Fibroblast of the aortic adventitia (primary cell): ENCODE measurements around the gene HMCN2. TPM values are rescaled to one million over a fixed set of nuclear protein-coding genes. Genes with fewer than 3 reads are reported as not detected.

ENCODE experiments used
- DNase-seq: peaks from one replicate; pipeline ENCODE4 v3.0.0-alpha.2; 2010; ENCODE audit warnings: low read depth
- H3K4me3 ChIP-seq: 2 replicates; pipeline ENCODE4 v1.5.1; 2011; ENCODE audit warnings: low read depth, mild to moderate bottlenecking, control low read depth, low read length, moderate library complexity
- CTCF ChIP-seq: IDR thresholded peaks from 2 replicates; pipeline ENCODE4 v1.5.1; 2011; ENCODE audit warnings: mild to moderate bottlenecking, low read length, control low read depth, inconsistent platforms; ENCODE audit not compliant: insufficient read depth
- total RNA-seq: library from RNA; depleted of rRNA; stranded (reverse); fragments of >200 nt; gene quantifications from 2 replicates; pipeline ENCODE4 v1.2.3, GENCODE V29; 2012; ENCODE audit warnings: low replicate concordance

HMCN2 gene
- total RNA-seq, 1 donor, result not detected

- no peak overlapping the region for H3K4me3 ChIP-seq
- no peak for DNase-seq
- TF ChIP-seq CTCF, result no peak
Observed at GRCh38 chr9:130329061-130329460, 63.5 kb downstream of the HMCN2 start.

- TF ChIP-seq CTCF, result no peak
- no peak overlapping the region for H3K4me3 ChIP-seq
- DNase-seq, result no peak
Observed at GRCh38 chr9:130330202-130330862, 64.8 kb downstream of the HMCN2 start.

- no peak for DNase-seq
- no peak overlapping the region for H3K4me3 ChIP-seq
- no peak for TF ChIP-seq CTCF
Observed at GRCh38 chr9:130331061-130331460, 65.5 kb downstream of the HMCN2 start.

- DNase-seq, result peak; percentile 70
- no peak for TF ChIP-seq CTCF
- H3K4me3 ChIP-seq, result no peak overlapping the region
Observed at GRCh38 chr9:130331573-130331972, 66.0 kb downstream of the HMCN2 start.

GRCh38 chr9:130332384-130332926 is 66.9 kb downstream of the HMCN2 start:
- no peak for TF ChIP-seq CTCF
- no peak for DNase-seq

GRCh38 chr9:130333041-130333711 is 67.6 kb downstream of the HMCN2 start:
- peak; percentile 20 for DNase-seq
- no peak for TF ChIP-seq CTCF
- no peak overlapping the region for H3K4me3 ChIP-seq

More at GRCh38 chr9:130332384-130332926, 66.9 kb downstream of the HMCN2 start:
- H3K4me3 ChIP-seq, result no peak overlapping the region
